Stomach (tissue), 9 donors: ENCODE measurements around the gene PHLPP2. TPM values are rescaled to one million over a fixed set of nuclear protein-coding genes. Genes with fewer than 3 reads are reported as not detected.

Experiments used
- DNase-seq, 2 donors: peaks; one replicate each; pipeline versions ENCODE4 v3.0.0 to v3.0.0-alpha.2; 2013 to 2019
- H3K27ac ChIP-seq, 5 donors: fragments of 200-600 bp in 4 of 5; sonication (generic) in 4 of 5; one replicate each; pipeline ENCODE4 v1.5.1; 2013 to 2019; ENCODE audit warnings: mild to moderate bottlenecking in 1 of 5, moderate library complexity in 1 of 5
- H3K27me3 ChIP-seq, 3 donors: fragments of 200-600 bp; sonication (generic); one replicate each; pipeline ENCODE4 v1.5.1; 2017 to 2019; ENCODE audit warnings: mixed run types in 1 of 3
- H3K36me3 ChIP-seq, 4 donors: fragments of 200-600 bp; sonication (generic); 1 replicate in 3 of 4; 2 replicates in 1 of 4; pipeline ENCODE4 v1.5.1; 2016 to 2019
- H3K4me1 ChIP-seq, 4 donors: fragments of 200-600 bp; sonication (generic); one replicate each; pipeline ENCODE4 v1.5.1; 2016 to 2019
- H3K4me3 ChIP-seq, 4 donors: fragments of 200-600 bp; sonication (generic) in 3 of 4; one replicate each; pipeline ENCODE4 v1.5.1; 2016 to 2019; ENCODE audit warnings: mild to moderate bottlenecking in 1 of 4
- H3K9me3 ChIP-seq, 4 donors: fragments of 200-600 bp; sonication (generic); one replicate each; pipeline ENCODE4 v1.5.1; 2016 to 2019
- EP300 ChIP-seq: sonication (generic); formaldehyde crosslinking; IDR thresholded peaks from one replicate; pipeline ENCODE4 v1.6.1; 2017; ENCODE audit warnings: antibody characterized with exemption
- POLR2A ChIP-seq, 4 donors: fragments of 450-650 bp; IDR thresholded peaks; one replicate each; pipeline ENCODE4 v1.6.1; 2016; ENCODE audit warnings: antibody characterized with exemption in 4 of 4, control low read depth in 2 of 4, mild to moderate bottlenecking in 1 of 4, moderate library complexity in 1 of 4
- POLR2AphosphoS5 ChIP-seq, 3 donors: sonication (generic); formaldehyde crosslinking; IDR thresholded peaks; one replicate each; pipeline ENCODE4 v1.6.1; 2016; ENCODE audit warnings: antibody characterized with exemption in 3 of 3
- WGBS, 5 donors: extraction: QIAGEN DNeasy Blood & Tissue Kit in 3 of 5; methylation state at CpG; one replicate each; pipeline versions ENCODE4 v1.1.5 to v1.1.7; 2013 to 2018; 5-methylcytosine and 5-hydroxymethylcytosine counted together
- intact Hi-C: fragments of 100-400 bp; cut with DNase I; formaldehyde crosslinking; loops from one replicate; pipeline ENCODE4 v1.15.1; 2023; ENCODE audit warnings: low total_unique reads
- polyA plus RNA-seq, 3 donors: library from polyadenylated mRNA; stranded (reverse); fragments of 200-250 nt; gene quantifications; one replicate each; pipeline ENCODE4 v1.2.3, GENCODE V29; 2013
- total RNA-seq, 5 donors: library from RNA; depleted of rRNA; stranded (reverse); fragments of >200 nt; gene quantifications; one replicate each; pipeline versions ENCODE4 v1.1.0 to v1.2.3, GENCODE V29; 2014 to 2016
- TF ChIP-seq, protein P1 (sequence below), 7 experiments: fragments of 450-650 bp in 4 of 7; fragments of 200-600 bp in 3 of 7; sonication (generic) in 3 of 7; IDR thresholded peaks; one replicate each; pipeline ENCODE4 v1.5.1; 2016 to 2019; ENCODE audit warnings: antibody characterized with exemption in 7 of 7, control low read depth in 2 of 7, mild to moderate bottlenecking in 1 of 7
- donor health status: healthy with polysubstance abuse.
- donor health status: Bipolar disorder and iron deficiency.
- donor health status: healthy.

The PHLPP2 gene
- total and polyA plus RNA-seq, 8 donors, result 0.76 to 10.1 (median 3.6) TPM

DNA sequence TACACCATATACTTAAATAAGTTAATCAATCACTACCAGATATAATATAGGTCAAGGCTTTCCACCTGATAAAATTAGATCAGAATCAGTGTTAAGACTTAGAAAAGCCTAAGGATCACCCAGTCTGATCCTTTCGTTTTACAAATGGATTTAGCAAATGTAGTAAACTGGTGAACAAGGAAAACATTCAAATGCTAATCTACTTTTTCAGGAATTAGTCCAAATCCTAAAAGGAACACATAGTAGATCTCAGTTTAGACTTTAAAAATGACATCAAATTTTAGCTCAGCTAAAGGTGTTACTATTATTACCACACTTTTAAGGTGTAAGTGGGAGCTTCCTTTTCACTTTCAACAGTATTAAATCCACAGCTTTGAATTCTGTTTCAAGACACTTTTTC, 12.0 kb downstream of the PHLPP2 start:
- Histone ChIP-seq H3K36me3 (peaks cover 0 to 10% (median 4%) of the 10 kb centered on the region in 4 donors), H3K27me3 (no peaks in the 10 kb centered on the region), H3K4me3 (no peak overlapping the region), H3K27ac (no peak overlapping the region), H3K4me1 (peaks cover 0 to 20% (median 4%) of the 10 kb centered on the region in 4 donors), H3K9me3 (no peaks in the 10 kb centered on the region)
- 39 to 54% (median 45%) methylated on average over 1 of the region's 1 CpG for WGBS, 5 donors
- no peak for TF ChIP-seq POLR2AphosphoS5 (IDR thresholded peaks at IDR 0.05)
- TF ChIP-seq EP300, result no peak
- TF ChIP-seq, protein P1, sequence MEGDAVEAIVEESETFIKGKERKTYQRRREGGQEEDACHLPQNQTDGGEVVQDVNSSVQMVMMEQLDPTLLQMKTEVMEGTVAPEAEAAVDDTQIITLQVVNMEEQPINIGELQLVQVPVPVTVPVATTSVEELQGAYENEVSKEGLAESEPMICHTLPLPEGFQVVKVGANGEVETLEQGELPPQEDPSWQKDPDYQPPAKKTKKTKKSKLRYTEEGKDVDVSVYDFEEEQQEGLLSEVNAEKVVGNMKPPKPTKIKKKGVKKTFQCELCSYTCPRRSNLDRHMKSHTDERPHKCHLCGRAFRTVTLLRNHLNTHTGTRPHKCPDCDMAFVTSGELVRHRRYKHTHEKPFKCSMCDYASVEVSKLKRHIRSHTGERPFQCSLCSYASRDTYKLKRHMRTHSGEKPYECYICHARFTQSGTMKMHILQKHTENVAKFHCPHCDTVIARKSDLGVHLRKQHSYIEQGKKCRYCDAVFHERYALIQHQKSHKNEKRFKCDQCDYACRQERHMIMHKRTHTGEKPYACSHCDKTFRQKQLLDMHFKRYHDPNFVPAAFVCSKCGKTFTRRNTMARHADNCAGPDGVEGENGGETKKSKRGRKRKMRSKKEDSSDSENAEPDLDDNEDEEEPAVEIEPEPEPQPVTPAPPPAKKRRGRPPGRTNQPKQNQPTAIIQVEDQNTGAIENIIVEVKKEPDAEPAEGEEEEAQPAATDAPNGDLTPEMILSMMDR (IDR thresholded peaks at IDR 0.05), result no peak
- TF ChIP-seq POLR2A (IDR thresholded peaks at IDR 0.05), result no peak
- intact Hi-C loops, result no loop called here
- DNase-seq, result no peak

DNA sequence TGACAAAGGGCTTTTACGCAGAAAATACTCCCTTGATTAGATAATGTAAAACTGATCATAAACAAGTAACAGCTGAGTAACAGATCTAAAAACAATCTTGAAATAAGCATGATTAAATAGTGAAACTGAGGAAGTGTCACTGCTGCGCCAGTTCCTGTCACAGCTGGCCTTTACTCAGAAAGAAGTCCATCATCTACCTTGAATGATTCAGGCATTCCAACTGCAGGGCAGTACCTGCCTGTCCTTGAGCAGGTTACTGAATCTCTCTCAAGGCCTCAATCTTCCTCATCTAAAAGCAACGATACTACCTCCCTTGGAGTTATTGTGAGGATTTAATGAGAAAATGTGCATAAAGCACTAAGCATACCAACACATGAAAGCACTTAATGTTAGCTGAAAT, 12.7 kb downstream of the PHLPP2 start:
- intact Hi-C loops, result no loop called here
- Histone ChIP-seq H3K27me3 (no peaks in the 10 kb centered on the region), H3K4me1 (peaks cover 0 to 20% (median 4%) of the 10 kb centered on the region in 4 donors), H3K27ac (no peak overlapping the region), H3K4me3 (no peak overlapping the region), H3K9me3 (no peaks in the 10 kb centered on the region), H3K36me3 (peaks cover 0 to 10% (median 4%) of the 10 kb centered on the region in 4 donors)
- TF ChIP-seq POLR2AphosphoS5 (IDR thresholded peaks at IDR 0.05), result no peak
- TF ChIP-seq, protein P1 (IDR thresholded peaks at IDR 0.05), result no peak
- no peak for TF ChIP-seq EP300
- no peak for TF ChIP-seq POLR2A (IDR thresholded peaks at IDR 0.05)
- 50 to 71% (median 58%) methylated on average over 3 of the region's 3 CpGs for WGBS, 5 donors
- DNase-seq, result no peak

DNA sequence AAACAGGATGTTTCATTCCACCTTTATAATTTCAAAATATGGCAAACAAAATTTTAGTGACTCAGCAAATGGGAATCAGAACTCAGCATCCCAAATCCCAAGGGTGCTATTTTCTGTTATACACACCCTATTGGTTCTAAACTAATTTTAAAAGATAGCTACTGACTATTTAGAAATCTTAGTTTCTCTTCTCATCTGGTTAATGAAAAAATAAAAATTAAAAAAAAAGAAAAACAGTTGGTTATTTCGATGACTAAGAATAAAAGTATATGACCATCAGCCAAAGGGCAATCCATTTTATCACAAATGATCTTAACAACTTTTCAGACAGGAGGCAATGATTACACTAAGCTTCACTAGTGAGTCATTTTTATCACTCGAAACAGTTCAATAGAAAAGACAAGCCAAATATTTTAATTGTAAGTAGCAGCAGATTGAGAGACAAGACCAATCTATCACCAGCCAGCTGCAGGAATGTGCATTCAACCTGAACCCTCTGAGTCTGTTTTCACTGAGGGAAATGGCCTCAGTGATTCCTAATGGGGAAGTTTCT, 15.2 kb downstream of the PHLPP2 start:
- intact Hi-C loops, result no loop called here
- 55 to 73% (median 72%) methylated on average over 2 of the region's 2 CpGs for WGBS, 5 donors
- DNase-seq, result no peak
- Histone ChIP-seq H3K27ac (no peak overlapping the region), H3K4me1 (peaks cover 0 to 20% (median 4%) of the 10 kb centered on the region in 4 donors), H3K36me3 (peaks cover 0 to 6% (median 2%) of the 10 kb centered on the region in 4 donors), H3K27me3 (no peaks in the 10 kb centered on the region), H3K4me3 (no peak overlapping the region), H3K9me3 (no peaks in the 10 kb centered on the region)
- TF ChIP-seq, protein P1 (IDR thresholded peaks at IDR 0.05), result no peak
- no peak for TF ChIP-seq POLR2AphosphoS5 (IDR thresholded peaks at IDR 0.05)
- no peak for TF ChIP-seq POLR2A (IDR thresholded peaks at IDR 0.05)
- TF ChIP-seq EP300, result no peak

DNA sequence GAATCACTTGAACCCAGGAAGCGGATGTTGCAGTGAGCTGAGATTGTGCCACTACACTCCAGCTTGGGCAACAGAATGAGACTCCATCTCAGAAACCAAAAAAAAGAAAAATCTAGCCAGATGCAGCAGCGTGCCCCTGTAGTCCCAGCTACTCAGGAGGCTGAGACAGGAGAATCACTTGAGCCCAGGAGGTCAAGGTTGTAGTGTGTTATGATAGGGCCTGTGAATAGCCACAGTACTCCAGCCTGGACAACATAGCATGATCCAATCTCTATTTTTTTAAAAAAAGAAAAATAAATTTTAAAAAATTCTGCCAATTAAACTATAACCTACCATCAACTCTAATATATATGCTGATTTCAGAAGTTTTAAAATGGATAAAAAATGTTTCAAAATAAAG, 15.8 kb downstream of the PHLPP2 start:
- H3K27me3 ChIP-seq, result no peaks in the 10 kb centered on the region
- peaks cover 0 to 2% (median under 1%) of the 10 kb centered on the region in 4 donors for H3K36me3 ChIP-seq
- H3K4me1 ChIP-seq, result peaks cover 0 to 20% (median 4%) of the 10 kb centered on the region in 4 donors
- no peak overlapping the region for H3K27ac ChIP-seq
- no peak for DNase-seq
- TF ChIP-seq POLR2AphosphoS5 (IDR thresholded peaks at IDR 0.05) (no peak), EP300 (no peak), POLR2A (IDR thresholded peaks at IDR 0.05) (no peak)
- TF ChIP-seq, protein P1 (IDR thresholded peaks at IDR 0.05), result no peak
- H3K4me3 ChIP-seq, result no peak overlapping the region
- 89 to 100% (median 96%) methylated on average over 2 of the region's 2 CpGs for WGBS, 5 donors
- intact Hi-C loops, result no loop called here
- H3K9me3 ChIP-seq, result no peaks in the 10 kb centered on the region
